ENCODE results near the gene RAB35.

The RAB35 gene

GRCh38 chr12:120132054-120132836 is 15.7 kb upstream of the RAB35 start:
- no peak for DNase-seq

- DNase-seq = no peak
Measured at GRCh38 chr12:120131116-120131515, 14.6 kb upstream of the RAB35 start.

- DNase-seq = no peak
Measured at GRCh38 chr12:120130011-120130410, 13.5 kb upstream of the RAB35 start.

GRCh38 chr12:120126635-120127005 is 10.1 kb upstream of the RAB35 start:
- no peak for DNase-seq

GRCh38 chr12:120125792-120126634 is 9.5 kb upstream of the RAB35 start:
- no peak for DNase-seq

- no peak for DNase-seq
Measured at GRCh38 chr12:120125029-120125428, 8.5 kb upstream of the RAB35 start.

- DNase-seq = no peak
Measured at GRCh38 chr12:120121766-120122293, 5.3 kb upstream of the RAB35 start.

GRCh38 chr12:120121343-120121742 is 4.8 kb upstream of the RAB35 start:
- no peak for DNase-seq

- no peak for DNase-seq
Measured at GRCh38 chr12:120119271-120119973, 2.9 kb upstream of the RAB35 start.

- DNase-seq = peak; percentile 39
Measured at GRCh38 chr12:120118321-120119061, 1.9 kb upstream of the RAB35 start.

- DNase-seq = no peak
Measured at GRCh38 chr12:120117961-120118320, 1.4 kb upstream of the RAB35 start.

- peak; percentile 93 for DNase-seq
Measured at GRCh38 chr12:120116792-120117651, 469 bp upstream of the RAB35 start.

GRCh38 chr12:120115692-120116440 is 687 bp downstream of the RAB35 start:
- peak; percentile 23 for DNase-seq

- no peak for DNase-seq
Measured at GRCh38 chr12:120115066-120115465, 1.5 kb downstream of the RAB35 start.

GRCh38 chr12:120110550-120111501 is 5.7 kb downstream of the RAB35 start:
- no peak for DNase-seq

GRCh38 chr12:120109570-120110267 is 6.8 kb downstream of the RAB35 start:
- no peak for DNase-seq

GRCh38 chr12:120106151-120106550 is 10.4 kb downstream of the RAB35 start:
- no peak for DNase-seq

- no peak for DNase-seq
Measured at GRCh38 chr12:120103371-120103770, 13.2 kb downstream of the RAB35 start.

- DNase-seq = no peak
Measured at GRCh38 chr12:120103044-120103338, 13.6 kb downstream of the RAB35 start.
